ENCODE data around the gene GHR.

DNA sequence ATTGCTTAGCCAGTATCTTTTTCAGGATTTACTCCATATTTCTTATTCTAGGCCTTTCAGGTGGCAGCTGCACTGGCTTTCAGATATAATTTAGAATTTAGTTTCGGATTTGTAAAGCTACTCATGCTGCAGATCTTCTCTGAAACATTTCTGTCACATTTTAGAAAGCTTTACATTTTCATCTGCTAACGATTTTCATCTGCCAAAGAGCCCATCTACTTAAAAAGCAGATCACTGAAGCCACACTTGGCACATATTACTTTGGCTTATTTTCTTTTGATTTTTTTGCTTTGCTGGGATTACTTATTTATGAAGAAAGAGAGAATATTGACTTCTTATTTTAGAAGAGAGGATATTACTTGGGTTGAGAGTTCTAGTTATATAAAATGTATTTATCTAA, 98.2 kb downstream of the GHR start:
- TF ChIP-seq POLR2AphosphoS5 (IDR thresholded peaks at IDR 0.05; ENCODE audit: low read depth, low read length), result no peak
- TF ChIP-seq, protein P1, sequence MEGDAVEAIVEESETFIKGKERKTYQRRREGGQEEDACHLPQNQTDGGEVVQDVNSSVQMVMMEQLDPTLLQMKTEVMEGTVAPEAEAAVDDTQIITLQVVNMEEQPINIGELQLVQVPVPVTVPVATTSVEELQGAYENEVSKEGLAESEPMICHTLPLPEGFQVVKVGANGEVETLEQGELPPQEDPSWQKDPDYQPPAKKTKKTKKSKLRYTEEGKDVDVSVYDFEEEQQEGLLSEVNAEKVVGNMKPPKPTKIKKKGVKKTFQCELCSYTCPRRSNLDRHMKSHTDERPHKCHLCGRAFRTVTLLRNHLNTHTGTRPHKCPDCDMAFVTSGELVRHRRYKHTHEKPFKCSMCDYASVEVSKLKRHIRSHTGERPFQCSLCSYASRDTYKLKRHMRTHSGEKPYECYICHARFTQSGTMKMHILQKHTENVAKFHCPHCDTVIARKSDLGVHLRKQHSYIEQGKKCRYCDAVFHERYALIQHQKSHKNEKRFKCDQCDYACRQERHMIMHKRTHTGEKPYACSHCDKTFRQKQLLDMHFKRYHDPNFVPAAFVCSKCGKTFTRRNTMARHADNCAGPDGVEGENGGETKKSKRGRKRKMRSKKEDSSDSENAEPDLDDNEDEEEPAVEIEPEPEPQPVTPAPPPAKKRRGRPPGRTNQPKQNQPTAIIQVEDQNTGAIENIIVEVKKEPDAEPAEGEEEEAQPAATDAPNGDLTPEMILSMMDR (IDR thresholded peaks at IDR 0.05), result no peak
- TF ChIP-seq, protein P2, sequence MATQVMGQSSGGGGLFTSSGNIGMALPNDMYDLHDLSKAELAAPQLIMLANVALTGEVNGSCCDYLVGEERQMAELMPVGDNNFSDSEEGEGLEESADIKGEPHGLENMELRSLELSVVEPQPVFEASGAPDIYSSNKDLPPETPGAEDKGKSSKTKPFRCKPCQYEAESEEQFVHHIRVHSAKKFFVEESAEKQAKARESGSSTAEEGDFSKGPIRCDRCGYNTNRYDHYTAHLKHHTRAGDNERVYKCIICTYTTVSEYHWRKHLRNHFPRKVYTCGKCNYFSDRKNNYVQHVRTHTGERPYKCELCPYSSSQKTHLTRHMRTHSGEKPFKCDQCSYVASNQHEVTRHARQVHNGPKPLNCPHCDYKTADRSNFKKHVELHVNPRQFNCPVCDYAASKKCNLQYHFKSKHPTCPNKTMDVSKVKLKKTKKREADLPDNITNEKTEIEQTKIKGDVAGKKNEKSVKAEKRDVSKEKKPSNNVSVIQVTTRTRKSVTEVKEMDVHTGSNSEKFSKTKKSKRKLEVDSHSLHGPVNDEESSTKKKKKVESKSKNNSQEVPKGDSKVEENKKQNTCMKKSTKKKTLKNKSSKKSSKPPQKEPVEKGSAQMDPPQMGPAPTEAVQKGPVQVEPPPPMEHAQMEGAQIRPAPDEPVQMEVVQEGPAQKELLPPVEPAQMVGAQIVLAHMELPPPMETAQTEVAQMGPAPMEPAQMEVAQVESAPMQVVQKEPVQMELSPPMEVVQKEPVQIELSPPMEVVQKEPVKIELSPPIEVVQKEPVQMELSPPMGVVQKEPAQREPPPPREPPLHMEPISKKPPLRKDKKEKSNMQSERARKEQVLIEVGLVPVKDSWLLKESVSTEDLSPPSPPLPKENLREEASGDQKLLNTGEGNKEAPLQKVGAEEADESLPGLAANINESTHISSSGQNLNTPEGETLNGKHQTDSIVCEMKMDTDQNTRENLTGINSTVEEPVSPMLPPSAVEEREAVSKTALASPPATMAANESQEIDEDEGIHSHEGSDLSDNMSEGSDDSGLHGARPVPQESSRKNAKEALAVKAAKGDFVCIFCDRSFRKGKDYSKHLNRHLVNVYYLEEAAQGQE (IDR thresholded peaks at IDR 0.05; ENCODE audit: insufficient read depth in 1 of 2, low read depth in 2 of 2, low read length in 1 of 2), result no peak
- no peak for TF ChIP-seq SIN3A (IDR thresholded peaks at IDR 0.05; ENCODE audit: borderline replicate concordance, insufficient read depth, low read depth, low read length)
- no peak for TF ChIP-seq TCF7L2 (IDR thresholded peaks at IDR 0.05; ENCODE audit: low read depth, low read length)

Data from Panc1 (cell line).